ENCODE results near the gene ANO9.

The ANO9 gene

DNA sequence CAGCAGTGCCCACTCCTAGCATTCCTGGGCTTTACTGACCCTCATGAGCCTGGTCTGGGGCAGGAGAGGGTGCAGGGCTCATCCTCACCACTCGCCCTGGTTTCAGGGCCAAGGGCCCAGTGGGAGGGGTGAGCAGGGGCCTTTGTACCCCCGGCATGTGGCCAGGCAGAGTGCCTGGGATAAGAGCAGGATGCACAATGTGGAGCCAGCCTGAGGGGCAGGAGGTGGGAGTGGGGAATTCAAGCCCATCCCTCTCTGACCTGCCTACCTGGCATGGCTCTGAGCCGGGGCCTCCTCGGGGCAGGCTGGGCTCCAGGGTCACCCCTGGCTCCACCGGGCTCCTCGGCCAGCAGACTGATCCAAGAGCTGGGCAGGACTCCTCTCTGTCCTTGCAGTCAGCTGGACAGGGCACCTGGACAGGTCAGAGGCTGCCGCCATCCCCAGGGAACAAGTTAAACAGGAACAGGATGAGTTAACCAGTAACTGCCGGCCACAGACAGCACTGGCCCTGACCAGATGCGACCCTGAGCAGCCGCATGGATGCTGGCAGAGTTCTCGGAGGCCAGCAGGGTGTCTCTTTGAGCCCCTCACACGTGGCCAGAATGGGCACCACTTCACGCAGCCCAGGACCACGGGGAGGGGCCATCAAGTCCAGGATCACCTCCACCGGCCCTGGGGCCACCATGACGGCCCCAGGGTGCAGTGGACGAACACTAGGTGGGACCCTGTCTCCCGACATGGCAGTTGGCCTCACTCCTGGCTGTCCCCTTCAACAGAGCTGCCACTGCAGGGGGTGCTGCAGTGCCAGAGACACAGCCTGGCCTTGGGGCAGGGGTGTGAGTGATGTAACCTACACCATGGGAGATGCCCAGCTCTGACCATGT is 32.0 kb downstream of the ANO9 start:
- Mint-ChIP-seq H3K36me3 (ENCODE audit: low read depth) (no peaks in the 10 kb centered on the region), H3K9me3 (no peaks in the 10 kb centered on the region), H3K27me3 (ENCODE audit: low read depth) (peaks cover 15% of the 10 kb centered on the region), H3K4me3 (no peak overlapping the region), H3K4me1 (peaks cover 4% of the 10 kb centered on the region), H3K27ac (no peak overlapping the region)
- TF ChIP-seq, protein P1, sequence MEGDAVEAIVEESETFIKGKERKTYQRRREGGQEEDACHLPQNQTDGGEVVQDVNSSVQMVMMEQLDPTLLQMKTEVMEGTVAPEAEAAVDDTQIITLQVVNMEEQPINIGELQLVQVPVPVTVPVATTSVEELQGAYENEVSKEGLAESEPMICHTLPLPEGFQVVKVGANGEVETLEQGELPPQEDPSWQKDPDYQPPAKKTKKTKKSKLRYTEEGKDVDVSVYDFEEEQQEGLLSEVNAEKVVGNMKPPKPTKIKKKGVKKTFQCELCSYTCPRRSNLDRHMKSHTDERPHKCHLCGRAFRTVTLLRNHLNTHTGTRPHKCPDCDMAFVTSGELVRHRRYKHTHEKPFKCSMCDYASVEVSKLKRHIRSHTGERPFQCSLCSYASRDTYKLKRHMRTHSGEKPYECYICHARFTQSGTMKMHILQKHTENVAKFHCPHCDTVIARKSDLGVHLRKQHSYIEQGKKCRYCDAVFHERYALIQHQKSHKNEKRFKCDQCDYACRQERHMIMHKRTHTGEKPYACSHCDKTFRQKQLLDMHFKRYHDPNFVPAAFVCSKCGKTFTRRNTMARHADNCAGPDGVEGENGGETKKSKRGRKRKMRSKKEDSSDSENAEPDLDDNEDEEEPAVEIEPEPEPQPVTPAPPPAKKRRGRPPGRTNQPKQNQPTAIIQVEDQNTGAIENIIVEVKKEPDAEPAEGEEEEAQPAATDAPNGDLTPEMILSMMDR (IDR thresholded peaks at IDR 0.05; ENCODE audit: unreplicated experiment in 3 of 3), result no peak

DNA sequence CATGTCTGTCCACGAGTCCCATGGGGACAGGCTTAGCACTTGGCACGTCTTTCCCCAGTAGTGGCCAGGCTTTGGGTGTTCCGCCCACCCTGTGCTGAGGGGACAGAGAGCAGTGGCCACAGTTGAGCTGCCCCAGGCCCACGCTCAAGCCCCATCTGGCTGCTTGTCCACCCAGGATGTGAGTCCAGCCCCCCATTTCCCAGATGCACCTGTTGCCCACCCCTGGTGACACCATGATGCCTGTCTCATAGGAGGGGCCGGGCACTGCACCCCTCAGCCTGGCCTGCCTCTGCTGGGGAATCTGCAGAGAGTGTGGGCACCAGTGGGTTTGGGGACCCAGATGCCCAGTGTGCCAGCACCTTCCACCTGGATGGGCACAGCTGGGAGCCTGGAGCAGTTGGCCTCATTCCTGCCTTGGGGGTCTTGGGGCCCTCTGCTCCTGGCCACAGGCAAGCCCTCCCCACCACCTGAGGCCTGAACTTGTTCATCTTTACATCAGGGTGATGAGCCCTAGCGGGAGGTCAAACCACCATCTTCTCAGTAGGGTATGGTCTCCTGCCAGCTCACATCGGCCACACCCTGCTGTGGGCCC is 32.7 kb downstream of the ANO9 start:
- TF ChIP-seq, protein P1 (IDR thresholded peaks at IDR 0.05; ENCODE audit: unreplicated experiment in 3 of 3), result no peak
- no peak overlapping the region for H3K4me3 Mint-ChIP-seq
- H3K36me3 Mint-ChIP-seq (ENCODE audit: low read depth), result no peaks in the 10 kb centered on the region
- H3K9me3 Mint-ChIP-seq, result no peaks in the 10 kb centered on the region
- H3K4me1 Mint-ChIP-seq, result no peaks in the 10 kb centered on the region
- no peak overlapping the region for H3K27ac Mint-ChIP-seq
- H3K27me3 Mint-ChIP-seq (ENCODE audit: low read depth), result peaks cover 8% of the 10 kb centered on the region

DNA sequence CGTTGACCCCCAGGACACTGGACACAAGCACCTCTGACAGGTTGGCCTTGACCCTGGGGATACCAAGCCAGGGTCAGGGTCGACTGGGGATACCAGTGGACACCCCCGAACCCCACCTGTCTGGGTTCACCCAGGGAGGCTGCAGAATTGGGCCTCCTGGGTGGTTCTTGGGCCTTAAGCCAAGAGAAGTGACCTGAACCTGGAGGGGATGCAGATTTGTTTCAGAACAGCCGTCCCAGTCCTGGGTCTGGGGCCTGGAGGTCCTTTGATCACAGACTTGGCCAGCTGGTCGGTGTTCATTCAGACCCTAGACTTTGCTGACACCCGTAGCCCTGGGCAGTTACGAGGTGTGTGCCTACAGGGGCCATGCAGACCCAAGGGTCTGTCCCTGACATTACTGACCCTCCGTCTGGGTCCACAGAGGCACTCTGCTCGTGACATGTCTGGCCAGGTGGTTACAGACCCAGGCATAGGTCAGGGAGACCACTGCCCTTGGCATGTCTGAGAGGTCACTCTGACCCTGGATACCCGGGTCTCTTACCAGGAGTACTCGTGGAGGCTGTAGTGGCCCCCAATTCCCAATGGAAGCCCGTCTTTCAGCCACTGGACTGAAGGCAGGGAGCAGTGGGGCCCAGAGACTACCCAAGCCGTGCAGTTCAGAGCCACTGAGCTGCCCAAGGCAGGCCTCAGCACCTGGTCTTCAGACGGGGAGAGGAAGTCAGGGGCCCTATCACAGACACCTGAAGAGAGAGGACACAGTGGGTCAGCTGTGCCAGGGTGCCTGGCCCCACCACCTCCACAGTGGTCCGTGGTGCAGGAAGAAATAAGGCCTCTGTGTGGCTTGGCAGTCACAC is 33.4 kb downstream of the ANO9 start:
- no peak overlapping the region for H3K4me3 Mint-ChIP-seq
- H3K27ac Mint-ChIP-seq, result no peak overlapping the region
- no peaks in the 10 kb centered on the region for H3K36me3 Mint-ChIP-seq (ENCODE audit: low read depth)
- H3K27me3 Mint-ChIP-seq (ENCODE audit: low read depth), result peaks cover 2% of the 10 kb centered on the region
- H3K9me3 Mint-ChIP-seq, result no peaks in the 10 kb centered on the region
- no peaks in the 10 kb centered on the region for H3K4me1 Mint-ChIP-seq
- TF ChIP-seq, protein P1 (IDR thresholded peaks at IDR 0.05; ENCODE audit: unreplicated experiment in 3 of 3), result no peak

DNA sequence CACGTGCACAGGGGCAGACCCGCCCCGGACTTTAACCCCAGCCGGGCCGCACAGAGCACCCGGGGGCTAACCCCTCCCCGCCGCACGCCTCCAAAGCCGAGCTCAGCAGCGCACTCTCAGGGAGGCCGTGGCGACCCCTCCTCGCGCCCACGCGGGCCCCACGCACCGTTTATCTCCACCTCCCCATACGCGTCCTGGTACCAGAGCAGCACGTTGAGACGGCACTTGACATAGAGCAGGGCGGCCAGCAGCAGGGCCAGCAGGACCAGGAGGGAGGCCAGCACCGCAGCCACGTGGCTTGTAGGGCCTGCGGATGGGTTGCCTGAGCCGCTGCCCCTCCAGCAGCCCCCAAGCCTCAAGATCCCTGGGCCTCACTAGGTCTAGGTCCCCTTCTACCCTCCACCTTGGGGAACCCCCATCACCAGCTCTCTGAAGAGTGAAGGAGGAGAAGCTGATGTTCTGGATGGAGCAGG is 34.1 kb downstream of the ANO9 start:
- no peak overlapping the region for H3K27ac Mint-ChIP-seq
- TF ChIP-seq, protein P1 (IDR thresholded peaks at IDR 0.05; ENCODE audit: unreplicated experiment in 3 of 3), result no peak

DNA sequence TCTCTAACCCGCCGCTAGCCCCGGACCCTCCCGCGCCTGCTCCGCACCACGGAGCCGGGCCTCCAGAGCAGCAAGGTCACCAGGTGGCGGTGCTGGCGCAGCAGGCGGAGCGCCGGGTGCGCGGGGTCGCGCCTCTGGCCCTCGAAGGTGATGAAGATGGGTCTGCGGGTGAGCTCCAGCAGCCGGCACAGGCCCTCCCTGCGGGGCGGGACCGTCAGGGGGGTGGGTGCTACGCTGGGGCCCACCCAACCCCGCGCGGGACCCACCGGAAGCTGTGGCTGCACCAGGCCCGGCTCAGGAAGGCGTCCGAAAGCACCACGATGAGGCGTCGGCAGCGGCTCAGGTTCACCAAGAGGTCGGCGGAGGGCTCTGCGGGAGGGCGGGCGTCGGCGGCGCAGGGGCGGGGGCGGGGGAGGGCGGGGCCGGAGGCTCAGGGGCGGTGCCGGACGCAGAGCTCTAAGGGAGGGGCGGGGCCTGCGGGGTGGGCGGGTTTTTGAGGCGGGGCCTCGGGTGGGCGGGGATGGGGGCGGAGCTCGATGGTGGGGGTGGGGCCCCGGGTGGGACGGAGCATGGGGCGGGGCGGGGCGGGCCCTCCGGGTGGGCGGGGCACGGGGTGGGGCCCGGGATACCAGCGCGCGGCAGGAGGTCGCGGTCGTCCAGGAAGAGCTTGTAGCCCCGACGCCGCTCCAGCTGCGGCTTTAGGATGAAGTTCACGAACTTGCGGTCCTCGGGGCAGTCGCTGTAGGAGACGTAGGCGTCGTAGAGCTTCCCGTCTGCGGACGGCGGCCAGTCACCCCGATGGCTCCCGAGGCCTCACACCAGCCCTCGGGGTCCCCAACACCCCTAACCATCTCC is 34.8 kb downstream of the ANO9 start:
- H3K9me3 Mint-ChIP-seq, result no peaks in the 10 kb centered on the region

More for the DNA sequence above, 34.1 kb downstream of the ANO9 start:
- no peaks in the 10 kb centered on the region for H3K4me1 Mint-ChIP-seq
- no peaks in the 10 kb centered on the region for H3K36me3 Mint-ChIP-seq (ENCODE audit: low read depth)
- no peak overlapping the region for H3K4me3 Mint-ChIP-seq
- no peaks in the 10 kb centered on the region for H3K27me3 Mint-ChIP-seq (ENCODE audit: low read depth)
- no peaks in the 10 kb centered on the region for H3K9me3 Mint-ChIP-seq

More for the DNA sequence above, 34.8 kb downstream of the ANO9 start:
- Mint-ChIP-seq H3K27ac (no peak overlapping the region), H3K4me1 (no peaks in the 10 kb centered on the region), H3K27me3 (ENCODE audit: low read depth) (no peaks in the 10 kb centered on the region), H3K4me3 (peak overlapping the region in 1 of 3 experiments; percentile 56), H3K36me3 (ENCODE audit: low read depth) (no peaks in the 10 kb centered on the region)
- TF ChIP-seq, protein P1 (IDR thresholded peaks at IDR 0.05; ENCODE audit: unreplicated experiment in 3 of 3), result no peak
